Smooth muscle cell (in vitro differentiated cells): ENCODE data around the gene CDON. TPM values are rescaled to one million over a fixed set of nuclear protein-coding genes. Genes with fewer than 3 reads are reported as not detected.

Experiments
- DNase-seq: peaks from one replicate; lab custom pipeline; 2025; ENCODE audit not compliant: unreplicated experiment; lab: John Stamatoyannopoulos, UW
- H2AFZ ChIP-seq: fragments of 200-600 bp; sonication (generic); 2 replicates; pipeline ENCODE4 v1.6.0; 2016; ENCODE audit warnings: antibody characterized with exemption, low read depth, mild to moderate bottlenecking
- H3F3A ChIP-seq: fragments of 200-600 bp; sonication (generic); 2 replicates; pipeline ENCODE4 v1.6.0; 2017; ENCODE audit warnings: antibody characterized with exemption, low read depth
- H3K27ac ChIP-seq: fragments of 200-600 bp; sonication (generic); 2 replicates; pipeline ENCODE4 v1.5.1; 2016; ENCODE audit warnings: low read depth, mild to moderate bottlenecking
- H3K27me3 ChIP-seq: fragments of 200-600 bp; sonication (generic); 2 replicates; pipeline ENCODE4 v1.6.1; 2016; ENCODE audit warnings: low read depth, mild to moderate bottlenecking
- H3K36me3 ChIP-seq: fragments of 200-600 bp; sonication (generic); 2 replicates; pipeline ENCODE4 v1.5.1; 2016; ENCODE audit warnings: low read depth
- H3K4me1 ChIP-seq: fragments of 200-600 bp; sonication (generic); 2 replicates; pipeline ENCODE4 v1.5.1; 2016; ENCODE audit warnings: low read depth
- H3K4me2 ChIP-seq: fragments of 200-600 bp; sonication (generic); 2 replicates; pipeline ENCODE4 v1.6.0; 2016; ENCODE audit warnings: mild to moderate bottlenecking
- H3K4me3 ChIP-seq: fragments of 200-600 bp; sonication (generic); 2 replicates; pipeline ENCODE4 v1.5.1; 2016; ENCODE audit warnings: mild to moderate bottlenecking
- H3K79me2 ChIP-seq: fragments of 200-600 bp; sonication (generic); 2 replicates; pipeline ENCODE4 v1.6.0; 2016; ENCODE audit warnings: low read depth, mild to moderate bottlenecking
- H3K9ac ChIP-seq: fragments of 200-600 bp; sonication (generic); 2 replicates; pipeline ENCODE4 v1.6.0; 2016; ENCODE audit warnings: low read depth
- H3K9me3 ChIP-seq: fragments of 200-600 bp; sonication (generic); replicated peaks from 2 replicates; pipeline ENCODE4 v1.5.1; 2016; ENCODE audit warnings: low read depth
- H4K20me1 ChIP-seq: fragments of 200-600 bp; sonication (generic); 2 replicates; pipeline ENCODE4 v1.6.0; 2016; ENCODE audit warnings: low read depth
- CTCF ChIP-seq: fragments of 200-600 bp; sonication (generic); IDR thresholded peaks from 2 replicates; pipeline ENCODE4 v1.5.1; 2017; ENCODE audit warnings: borderline replicate concordance, mild to moderate bottlenecking, antibody characterized with exemption; ENCODE audit not compliant: insufficient read depth, poor library complexity, severe bottlenecking
- WGBS: methylation state at CpG from one replicate; pipeline ENCODE4 v1.1.7; 2016; ENCODE audit warnings: low lambda C conversion rate; 5-methylcytosine and 5-hydroxymethylcytosine counted together
- polyA plus RNA-seq: library from polyadenylated mRNA; unstranded; fragments of >200 nt; fragmentation: Nextera tagmentation; extraction: Ambion mirVana; gene quantifications from 2 replicates; pipeline ENCODE4 v1.2.1, GENCODE V29; 2016
- total RNA-seq: library from RNA; depleted of rRNA; stranded (reverse); fragments of >200 nt; gene quantifications from 2 replicates; pipeline ENCODE4 v1.2.3, GENCODE V29; 2014

Gene CDON
- total and polyA plus RNA-seq, 2 experiments from 2014 or later = 1.6 to 14.8 TPM

DNA sequence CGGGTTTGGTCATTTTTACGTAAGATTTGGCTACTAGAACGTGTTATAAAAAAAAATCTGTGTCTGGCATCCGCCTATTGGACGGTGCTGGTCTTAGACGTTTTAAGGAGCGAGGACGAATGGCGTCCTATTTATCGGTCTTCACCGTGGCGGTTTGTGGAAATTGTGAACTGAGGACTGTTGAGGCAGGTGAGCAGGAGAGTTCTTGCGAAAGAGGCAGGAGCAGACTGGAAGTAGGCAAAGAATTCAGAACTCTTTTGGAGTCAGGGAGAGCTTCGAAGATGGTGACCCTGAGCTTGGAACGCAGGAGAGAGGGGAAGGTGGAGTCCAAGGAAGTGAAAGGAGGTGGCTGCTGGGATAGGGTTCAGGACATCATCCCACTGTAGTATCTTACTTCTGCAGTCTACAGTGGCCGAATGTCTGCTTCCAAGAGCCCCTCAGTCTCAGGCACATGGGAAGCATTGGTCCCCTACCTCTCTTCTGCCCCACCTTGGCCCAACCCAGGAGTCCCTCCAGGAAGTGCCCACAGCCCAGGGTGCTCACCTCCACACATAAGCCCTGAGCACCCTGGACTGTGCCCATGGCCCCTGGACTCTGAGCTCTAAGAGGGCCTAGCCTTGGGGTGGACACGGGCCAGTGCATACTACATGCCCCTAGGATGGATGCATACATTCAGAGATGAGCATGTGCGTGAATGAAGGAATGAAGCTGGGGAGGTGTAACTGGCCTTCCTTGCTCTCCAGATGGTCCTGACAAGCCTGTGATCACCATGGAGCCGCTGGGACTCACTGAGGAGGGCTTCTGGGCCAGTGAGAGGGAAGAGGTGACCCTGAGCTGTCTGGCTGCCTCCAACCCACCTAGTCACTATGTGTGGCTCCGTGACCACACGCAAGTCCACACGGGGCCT lies 113.1 kb downstream of the CDON start:
- no peak for TF ChIP-seq CTCF
- H3F3A ChIP-seq = no peaks in the 10 kb centered on the region
- no peaks in the 10 kb centered on the region for H3K27me3 ChIP-seq
- 93% methylated on average over 20 of the region's 22 CpGs for WGBS
- no peak overlapping the region for H2AFZ ChIP-seq
- no peak overlapping the region for H3K27ac ChIP-seq
- DNase-seq = no peak
- no peak overlapping the region for H3K9ac ChIP-seq
- no peaks in the 10 kb centered on the region for H3K4me1 ChIP-seq
- H3K4me3 ChIP-seq = no peak overlapping the region
- no peaks in the 10 kb centered on the region for H3K79me2 ChIP-seq
- no peaks in the 10 kb centered on the region for H3K9me3 ChIP-seq
- H4K20me1 ChIP-seq = no peaks in the 10 kb centered on the region
- no peak overlapping the region for H3K4me2 ChIP-seq
- H3K36me3 ChIP-seq = no peaks in the 10 kb centered on the region

DNA sequence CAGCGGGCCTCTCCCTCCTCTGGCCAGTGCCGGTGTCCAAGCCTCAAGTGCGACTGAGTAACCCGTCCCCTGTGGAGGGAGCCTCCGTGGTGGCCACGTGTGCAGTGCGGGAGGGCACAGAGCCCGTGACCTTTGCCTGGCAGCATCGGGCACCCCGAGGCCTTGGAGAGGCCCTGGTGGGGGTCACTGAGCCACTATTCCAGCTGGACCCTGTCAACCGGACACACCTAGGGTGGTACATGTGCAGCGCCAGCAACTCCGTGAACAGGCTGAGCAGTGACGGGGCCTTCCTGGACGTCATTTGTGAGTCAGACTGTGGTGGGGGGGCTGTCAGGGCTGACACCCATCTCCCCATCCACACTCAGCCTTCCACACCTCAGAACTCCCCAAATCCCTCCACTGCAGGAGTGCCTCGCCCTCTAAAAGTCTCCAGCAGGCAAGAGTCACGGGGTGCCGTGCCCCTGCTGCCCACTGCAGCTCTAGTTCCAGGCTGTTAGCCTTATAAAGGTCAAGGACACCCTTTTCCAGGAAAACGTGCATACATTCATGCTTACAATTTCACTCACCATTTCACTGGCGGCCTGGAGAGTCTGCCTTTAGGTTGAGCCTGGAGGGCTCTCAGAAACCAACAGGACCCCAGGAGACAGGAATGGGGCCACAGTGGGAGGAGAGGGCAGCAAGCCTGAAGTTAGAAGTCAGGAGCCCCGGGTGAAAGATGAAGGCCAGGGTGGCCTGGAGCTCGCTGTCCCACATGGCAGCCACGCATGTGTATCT lies 114.2 kb downstream of the CDON start:
- 92% methylated on average over 23 of the region's 23 CpGs for WGBS

DNA sequence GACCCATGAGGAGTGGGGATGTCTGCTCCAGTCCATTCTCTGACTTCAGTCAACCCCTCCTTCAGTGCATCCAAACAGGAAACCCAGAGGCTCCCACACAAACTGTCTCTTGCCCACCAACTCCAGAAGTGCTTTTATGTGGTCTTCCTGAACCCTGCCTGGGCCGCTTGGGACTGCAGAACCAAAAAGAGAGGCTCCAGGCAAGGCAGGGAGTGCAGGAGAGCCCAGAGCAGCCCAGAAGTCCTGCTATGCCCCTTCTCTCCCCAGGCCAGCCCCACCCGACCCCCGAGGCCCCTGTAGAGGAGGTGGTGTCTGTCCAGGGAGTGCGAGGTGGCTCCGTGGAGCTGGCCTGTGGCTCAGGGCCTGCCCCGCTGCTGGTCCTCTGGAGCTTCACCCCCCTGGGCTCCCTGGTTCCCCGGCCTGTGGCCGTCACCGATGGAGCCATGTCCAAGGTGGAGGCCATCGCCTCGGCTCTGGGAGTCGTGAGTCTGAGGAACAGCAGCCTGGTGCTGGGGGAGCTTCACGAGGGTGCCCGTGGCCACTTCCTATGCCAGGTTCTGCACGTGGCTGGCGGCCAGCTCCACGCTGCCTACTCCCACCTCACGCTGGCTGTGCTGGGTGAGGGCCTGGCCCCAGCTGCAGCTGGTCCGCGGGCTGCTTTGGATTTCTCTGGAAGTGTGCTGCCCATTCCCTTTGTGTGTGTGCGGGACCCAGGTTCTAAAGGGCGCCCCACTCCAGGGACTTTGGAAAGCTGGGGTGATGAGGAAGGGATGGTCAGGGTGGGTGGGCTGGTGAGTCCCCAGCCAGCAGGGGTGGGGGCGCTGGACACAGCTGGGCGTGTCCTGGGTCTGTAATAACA lies 115.0 kb downstream of the CDON start:
- Histone ChIP-seq H3K36me3 (no peaks in the 10 kb centered on the region), H3K27ac (no peak overlapping the region), H3K4me2 (no peak overlapping the region), H2AFZ (no peak overlapping the region), H4K20me1 (no peaks in the 10 kb centered on the region), H3F3A (no peaks in the 10 kb centered on the region), H3K4me3 (no peak overlapping the region), H3K9ac (no peak overlapping the region), H3K9me3 (no peaks in the 10 kb centered on the region), H3K4me1 (no peaks in the 10 kb centered on the region), H3K79me2 (no peaks in the 10 kb centered on the region), H3K27me3 (no peaks in the 10 kb centered on the region)
- WGBS = 94% methylated on average over 22 of the region's 24 CpGs
- no peak for DNase-seq
- no peak for TF ChIP-seq CTCF

More for the DNA sequence above, 114.2 kb downstream of the CDON start:
- Histone ChIP-seq H3K27ac (no peak overlapping the region), H2AFZ (no peak overlapping the region), H3K4me3 (no peak overlapping the region), H3K9me3 (no peaks in the 10 kb centered on the region), H3K79me2 (no peaks in the 10 kb centered on the region), H3K4me1 (no peaks in the 10 kb centered on the region), H3K4me2 (no peak overlapping the region), H3K9ac (no peak overlapping the region), H3K36me3 (no peaks in the 10 kb centered on the region), H4K20me1 (no peaks in the 10 kb centered on the region), H3K27me3 (no peaks in the 10 kb centered on the region), H3F3A (no peaks in the 10 kb centered on the region)
- DNase-seq = no peak
- TF ChIP-seq CTCF = no peak
